Measurements from ENCODE around the gene MESD.
A peak's percentile ranks its signal among the peaks of the same experiment; 100 is the strongest.

The MESD gene

DNA sequence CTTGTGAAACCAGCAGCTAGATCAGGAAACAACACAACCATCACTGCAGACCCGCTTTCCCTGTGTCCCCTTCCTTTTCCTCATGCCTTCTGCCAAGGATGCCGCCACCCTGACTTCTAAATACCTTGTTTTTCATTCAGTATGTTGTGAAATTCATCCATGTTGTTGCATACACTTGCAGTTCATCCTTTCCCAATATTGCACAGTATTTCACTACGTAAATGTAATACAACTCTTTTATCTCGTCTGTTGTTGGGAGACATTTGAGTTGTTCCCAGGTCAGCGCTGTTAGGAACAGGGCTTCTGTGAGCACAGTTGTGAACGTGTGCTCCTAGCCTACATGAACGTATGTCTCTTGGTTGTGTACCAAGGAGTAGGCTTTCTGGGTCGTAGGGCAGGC, 35.3 kb upstream of the MESD start:
- Histone ChIP-seq H3K9ac (ENCODE audit: low read length) (no peak overlapping the region), H3K27ac (ENCODE audit: low read depth, low read length) (no peak overlapping the region), H3K4me1 (ENCODE audit: control insufficient read depth, insufficient read depth, low read length) (no peaks in the 10 kb centered on the region)

DNA sequence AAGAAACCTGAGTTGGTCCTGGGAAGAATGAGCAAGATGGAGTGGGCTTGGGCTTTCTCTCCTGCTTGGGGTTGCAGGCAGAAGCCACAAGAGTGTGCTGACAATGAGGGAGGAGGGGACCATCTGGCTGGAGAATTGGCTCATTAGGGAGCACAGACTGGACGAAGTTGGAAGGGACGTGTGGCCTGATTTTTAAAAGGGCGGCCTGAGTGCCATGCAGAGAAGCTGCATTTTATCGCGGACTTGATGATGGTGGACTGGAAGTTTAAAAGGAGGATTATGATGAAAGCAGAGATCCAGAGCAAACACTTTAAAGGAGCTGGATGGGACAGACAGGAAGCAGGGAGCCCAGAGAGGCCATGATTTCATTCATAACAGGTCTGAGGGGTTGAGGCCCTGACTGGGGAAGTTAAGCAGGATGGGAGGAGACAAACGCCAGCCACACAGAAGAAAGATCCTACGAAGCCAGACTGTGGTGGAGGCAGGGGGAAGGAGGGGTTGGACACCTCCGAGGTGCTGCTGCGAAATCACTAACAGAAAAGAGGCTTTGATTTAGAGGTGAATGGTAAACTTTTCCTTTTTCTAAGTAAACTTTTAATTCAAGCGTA, 34.8 kb upstream of the MESD start:
- H3K4me1 ChIP-seq (ENCODE audit: control insufficient read depth, insufficient read depth, low read length) = no peaks in the 10 kb centered on the region
- no peaks in the 10 kb centered on the region for H3K36me3 ChIP-seq (ENCODE audit: control insufficient read depth, insufficient read depth, low read length)
- no peak overlapping the region for H3K27ac ChIP-seq (ENCODE audit: low read depth, low read length)
- no peaks in the 10 kb centered on the region for H3K27me3 ChIP-seq (ENCODE audit: control insufficient read depth, insufficient read depth, low read length)
- no peak overlapping the region for H3K4me3 ChIP-seq (ENCODE audit: low read length)
- no peak overlapping the region for H3K9ac ChIP-seq (ENCODE audit: low read length)

More for the DNA sequence above, 35.3 kb upstream of the MESD start:
- Histone ChIP-seq H3K4me3 (ENCODE audit: low read length) (no peak overlapping the region), H3K27me3 (ENCODE audit: control insufficient read depth, insufficient read depth, low read length) (no peaks in the 10 kb centered on the region), H3K36me3 (ENCODE audit: control insufficient read depth, insufficient read depth, low read length) (no peaks in the 10 kb centered on the region)

DNA sequence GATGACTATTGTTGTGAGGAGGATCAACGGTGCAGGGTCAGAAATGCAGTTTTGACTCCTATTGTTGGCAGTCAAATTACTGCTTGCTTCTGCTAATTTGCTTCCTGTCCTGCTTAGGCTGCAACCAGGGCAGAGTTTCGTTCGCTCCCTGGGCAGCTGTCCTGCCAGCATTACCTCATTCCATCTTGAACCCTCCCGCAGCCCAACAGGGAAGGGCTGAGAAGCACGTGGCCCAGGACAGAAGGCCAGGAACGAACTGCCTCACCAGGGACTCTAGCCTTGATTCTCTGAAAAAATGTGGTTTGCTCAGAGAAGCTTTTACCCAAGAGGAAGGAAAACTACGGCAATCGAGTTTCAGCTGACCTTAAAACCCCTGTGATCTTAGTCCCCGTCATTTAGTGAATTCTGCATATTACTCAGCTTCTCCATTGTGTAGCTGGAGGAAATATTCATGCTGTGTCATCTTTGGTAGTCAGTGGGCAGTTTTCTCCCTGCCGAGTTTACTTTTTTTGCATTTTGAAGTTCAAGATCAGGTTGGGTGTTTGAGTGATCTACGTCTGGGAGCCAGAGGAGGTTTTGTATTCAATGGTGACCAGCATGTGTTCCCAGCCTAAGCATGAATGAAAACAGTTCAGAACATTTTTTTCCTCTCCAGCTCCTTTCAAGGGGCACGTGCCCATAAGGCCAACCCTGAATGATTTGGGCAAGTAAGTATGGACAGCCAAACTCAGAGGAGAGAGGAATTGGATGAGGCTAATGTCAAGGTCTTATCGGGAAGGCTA, 34.1 kb upstream of the MESD start:
- H3K27me3 ChIP-seq (ENCODE audit: control insufficient read depth, insufficient read depth, low read length) = no peaks in the 10 kb centered on the region
- no peaks in the 10 kb centered on the region for H3K36me3 ChIP-seq (ENCODE audit: control insufficient read depth, insufficient read depth, low read length)
- no peak overlapping the region for H3K4me3 ChIP-seq (ENCODE audit: low read length)
- H3K9ac ChIP-seq (ENCODE audit: low read length) = no peak overlapping the region
- no peaks in the 10 kb centered on the region for H3K4me1 ChIP-seq (ENCODE audit: control insufficient read depth, insufficient read depth, low read length)
- H3K27ac ChIP-seq (ENCODE audit: low read depth, low read length) = peak overlapping the region; percentile 26

DNA sequence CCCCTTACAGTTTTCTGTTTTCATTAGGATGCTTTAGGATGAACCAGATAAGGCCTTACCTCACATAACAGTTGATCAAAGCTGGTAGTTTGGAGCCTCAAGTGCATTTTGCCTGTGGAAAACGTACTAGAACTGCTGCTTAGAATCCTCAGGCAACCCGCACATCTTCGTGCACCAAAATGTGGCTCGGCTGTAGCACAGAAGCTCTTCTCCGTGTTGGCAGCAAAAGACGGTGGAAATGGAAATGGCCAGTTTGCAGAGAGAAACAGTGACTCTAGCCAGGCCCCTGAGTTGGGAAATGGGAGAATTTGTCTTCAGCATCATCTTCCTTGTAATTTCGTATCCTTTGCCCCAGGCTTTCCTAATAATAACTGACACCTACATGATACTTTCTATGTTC, 31.7 kb upstream of the MESD start:
- Histone ChIP-seq H3K4me1 (ENCODE audit: control insufficient read depth, insufficient read depth, low read length) (no peaks in the 10 kb centered on the region), H3K27ac (ENCODE audit: low read depth, low read length) (no peak overlapping the region), H3K9ac (ENCODE audit: low read length) (no peak overlapping the region), H3K36me3 (ENCODE audit: control insufficient read depth, insufficient read depth, low read length) (no peaks in the 10 kb centered on the region), H3K4me3 (ENCODE audit: low read length) (no peak overlapping the region), H3K27me3 (ENCODE audit: control insufficient read depth, insufficient read depth, low read length) (no peaks in the 10 kb centered on the region)

DNA sequence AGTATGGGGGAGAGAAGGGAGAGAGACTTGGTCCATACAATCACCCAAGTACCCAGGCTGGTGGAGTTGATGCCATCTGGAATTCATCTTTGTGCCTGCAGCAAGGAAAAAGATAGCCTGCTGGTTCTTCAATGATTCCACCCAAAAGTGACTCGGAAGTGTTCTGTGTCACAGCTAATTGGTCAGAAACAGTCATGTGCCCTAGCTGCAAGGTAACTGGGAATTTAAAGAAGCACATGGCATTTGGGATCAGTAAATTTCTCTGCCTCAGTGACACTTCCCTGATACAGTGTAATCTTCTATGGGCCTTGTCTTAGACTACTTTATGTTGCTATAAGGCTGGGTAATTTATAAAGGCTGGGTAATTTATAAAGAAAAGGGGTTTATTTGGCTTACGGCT, 28.6 kb upstream of the MESD start:
- no peaks in the 10 kb centered on the region for H3K27me3 ChIP-seq (ENCODE audit: control insufficient read depth, insufficient read depth, low read length)
- H3K9ac ChIP-seq (ENCODE audit: low read length) = no peak overlapping the region
- no peaks in the 10 kb centered on the region for H3K36me3 ChIP-seq (ENCODE audit: control insufficient read depth, insufficient read depth, low read length)
- H3K4me1 ChIP-seq (ENCODE audit: control insufficient read depth, insufficient read depth, low read length) = peaks cover 2% of the 10 kb centered on the region
- H3K27ac ChIP-seq (ENCODE audit: low read depth, low read length) = no peak overlapping the region
- no peak overlapping the region for H3K4me3 ChIP-seq (ENCODE audit: low read length)

DNA sequence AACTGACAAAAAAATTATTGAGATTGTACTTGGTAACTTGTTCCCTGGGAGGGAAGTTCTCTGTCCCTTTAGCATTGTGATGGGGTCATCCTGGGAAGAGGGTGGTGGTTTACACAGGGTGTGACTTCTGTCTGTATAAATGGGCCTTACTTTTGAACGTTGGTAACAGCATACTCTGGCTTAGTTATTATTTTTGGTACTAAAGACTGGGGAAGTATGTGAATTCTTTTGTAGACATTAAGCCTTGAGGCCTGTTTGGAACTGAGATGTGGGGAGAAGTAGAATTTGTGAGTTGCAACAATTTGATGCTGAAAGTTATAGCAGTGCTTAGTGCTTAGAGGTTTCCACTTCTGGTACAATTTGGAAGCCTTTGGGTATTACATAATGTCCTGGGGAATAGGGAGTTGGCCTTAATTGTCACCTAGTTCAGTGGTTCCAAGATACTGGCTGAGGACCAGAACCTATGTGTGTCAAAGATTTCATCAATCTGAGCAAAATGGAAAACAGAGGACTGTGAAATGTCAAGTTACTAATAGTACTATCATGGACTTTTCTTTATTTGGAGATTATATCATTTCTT, 27.0 kb upstream of the MESD start:
- Histone ChIP-seq H3K9ac (ENCODE audit: low read length) (no peak overlapping the region), H3K27ac (ENCODE audit: low read depth, low read length) (no peak overlapping the region), H3K4me1 (ENCODE audit: control insufficient read depth, insufficient read depth, low read length) (peaks cover 4% of the 10 kb centered on the region), H3K27me3 (ENCODE audit: control insufficient read depth, insufficient read depth, low read length) (no peaks in the 10 kb centered on the region), H3K4me3 (ENCODE audit: low read length) (no peak overlapping the region), H3K36me3 (ENCODE audit: control insufficient read depth, insufficient read depth, low read length) (no peaks in the 10 kb centered on the region)

DNA sequence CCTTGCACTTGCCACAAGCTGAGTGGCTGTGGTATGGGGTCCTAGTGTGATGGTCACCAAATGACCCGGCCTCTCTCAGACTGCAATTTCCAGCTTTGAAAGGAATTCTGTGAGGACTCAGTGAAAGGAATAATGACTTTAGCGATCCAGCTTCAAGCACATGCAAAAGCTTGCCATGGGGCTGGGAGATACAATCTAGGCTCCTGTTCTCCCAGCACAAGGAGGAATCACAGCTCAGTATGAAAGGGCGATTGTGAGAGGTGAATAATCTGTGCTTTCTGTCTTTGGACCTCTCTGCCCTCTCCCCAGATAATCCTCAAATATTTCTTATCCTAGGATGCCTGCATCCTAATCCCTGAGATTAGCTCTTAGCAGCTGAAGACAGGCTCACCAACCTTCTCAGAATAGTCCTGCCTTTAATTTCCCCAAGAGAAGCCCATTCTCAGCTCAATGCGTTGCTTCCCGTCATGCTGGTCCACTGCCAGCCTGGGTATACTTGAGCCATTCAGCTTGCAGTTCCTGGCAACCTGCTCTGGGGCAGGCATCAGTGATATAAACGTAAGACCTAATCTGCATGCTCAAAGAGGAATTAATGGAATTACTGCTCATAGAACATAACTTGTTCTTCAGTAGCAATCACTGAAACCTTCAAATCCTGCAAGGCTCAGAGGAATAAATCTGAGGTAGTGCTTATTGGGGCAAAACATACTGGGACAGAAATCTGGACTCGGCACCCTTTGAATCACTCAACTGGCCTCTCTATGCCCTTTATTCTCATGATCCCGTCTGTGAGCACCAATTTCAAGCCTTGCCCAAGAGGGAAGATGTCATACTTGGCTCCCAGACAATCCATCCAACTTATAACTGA, 26.2 kb upstream of the MESD start:
- Histone ChIP-seq H3K9ac (ENCODE audit: low read length) (no peak overlapping the region), H3K27ac (ENCODE audit: low read depth, low read length) (no peak overlapping the region), H3K4me1 (ENCODE audit: control insufficient read depth, insufficient read depth, low read length) (peaks cover 4% of the 10 kb centered on the region), H3K36me3 (ENCODE audit: control insufficient read depth, insufficient read depth, low read length) (no peaks in the 10 kb centered on the region), H3K4me3 (ENCODE audit: low read length) (no peak overlapping the region), H3K27me3 (ENCODE audit: control insufficient read depth, insufficient read depth, low read length) (no peaks in the 10 kb centered on the region)

DNA sequence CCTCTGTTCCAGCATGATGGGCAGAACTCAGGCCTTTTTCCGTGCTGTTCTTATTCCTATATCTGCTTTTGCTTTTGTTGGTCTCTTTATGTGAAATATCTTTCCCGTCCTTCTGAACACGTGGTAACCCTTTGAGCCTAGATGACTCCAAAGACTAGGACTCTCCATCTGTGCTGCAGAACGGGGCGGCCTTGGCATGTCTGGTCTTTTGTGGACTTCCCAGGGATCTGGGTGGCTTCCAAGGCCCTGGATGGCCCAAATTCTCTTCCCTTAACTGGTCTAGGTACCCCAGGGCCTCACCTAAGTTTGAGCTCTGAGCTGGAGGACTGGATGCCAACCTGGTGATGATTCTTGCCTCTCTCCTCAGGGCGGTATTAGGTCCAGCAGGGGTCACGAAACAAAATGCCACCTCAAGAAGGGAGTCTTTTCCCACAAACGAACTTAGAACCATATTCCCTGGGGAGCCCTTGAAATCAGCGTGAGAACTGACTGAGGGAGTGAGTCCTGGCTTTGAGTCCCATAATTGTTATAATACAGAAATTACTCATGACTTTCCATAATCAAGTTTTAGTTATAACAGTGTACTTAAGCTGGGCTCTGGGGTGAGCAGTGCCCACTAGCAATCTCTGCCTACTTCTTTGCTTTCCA, 25.0 kb upstream of the MESD start:
- peaks cover 4% of the 10 kb centered on the region for H3K4me1 ChIP-seq (ENCODE audit: control insufficient read depth, insufficient read depth, low read length)
- no peak overlapping the region for H3K9ac ChIP-seq (ENCODE audit: low read length)
- no peak overlapping the region for H3K4me3 ChIP-seq (ENCODE audit: low read length)
- no peaks in the 10 kb centered on the region for H3K27me3 ChIP-seq (ENCODE audit: control insufficient read depth, insufficient read depth, low read length)
- H3K27ac ChIP-seq (ENCODE audit: low read depth, low read length) = no peak overlapping the region
- no peaks in the 10 kb centered on the region for H3K36me3 ChIP-seq (ENCODE audit: control insufficient read depth, insufficient read depth, low read length)

DNA sequence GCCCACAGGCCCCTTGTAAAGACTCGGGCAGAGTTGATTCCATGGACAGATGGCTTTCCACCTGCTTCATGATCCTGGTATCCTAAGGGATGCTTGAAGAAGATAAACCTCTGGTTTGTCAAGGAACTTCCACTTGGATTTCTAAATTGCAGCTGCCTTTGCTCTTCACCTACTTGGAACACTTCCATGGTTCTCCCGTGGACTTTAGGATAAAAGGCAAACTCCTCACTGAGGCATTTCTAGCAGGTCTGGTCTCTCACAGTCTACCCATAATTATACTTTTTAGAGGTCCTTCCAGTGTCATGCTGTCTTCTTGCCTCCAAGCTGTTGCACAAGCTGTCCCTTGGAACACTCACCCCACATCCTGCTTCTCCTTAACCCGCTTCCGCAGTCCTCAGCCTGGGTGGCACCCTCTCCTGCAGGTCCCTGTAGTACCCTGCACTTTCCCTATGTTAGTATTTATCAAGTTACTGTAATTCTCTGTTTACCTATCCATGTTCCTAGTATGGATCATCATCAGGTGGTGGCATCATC, 23.8 kb upstream of the MESD start:
- Histone ChIP-seq H3K9ac (ENCODE audit: low read length) (no peak overlapping the region), H3K4me3 (ENCODE audit: low read length) (no peak overlapping the region), H3K27ac (ENCODE audit: low read depth, low read length) (no peak overlapping the region), H3K27me3 (ENCODE audit: control insufficient read depth, insufficient read depth, low read length) (no peaks in the 10 kb centered on the region), H3K4me1 (ENCODE audit: control insufficient read depth, insufficient read depth, low read length) (peaks cover 4% of the 10 kb centered on the region), H3K36me3 (ENCODE audit: control insufficient read depth, insufficient read depth, low read length) (no peaks in the 10 kb centered on the region)

DNA sequence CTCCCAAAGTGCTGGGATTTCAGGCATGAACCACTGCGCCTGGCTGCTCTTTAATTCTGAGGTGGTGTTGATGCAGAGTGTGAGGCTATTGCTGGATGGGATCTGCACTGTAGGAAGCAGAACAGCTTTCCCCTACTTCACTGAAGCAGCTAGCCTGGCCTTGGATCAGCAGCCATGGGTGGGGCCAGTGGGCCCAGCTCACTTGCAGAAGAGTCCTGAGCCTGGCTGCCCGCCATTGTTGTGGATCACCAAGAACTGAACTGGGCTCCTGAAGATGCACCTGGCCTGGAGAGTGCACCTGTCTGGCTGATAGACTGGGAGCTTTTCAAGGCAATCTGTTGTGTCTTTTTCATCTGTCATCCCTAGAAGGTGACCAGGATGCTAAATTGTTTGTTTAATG, 23.0 kb upstream of the MESD start:
- Histone ChIP-seq H3K9ac (ENCODE audit: low read length) (no peak overlapping the region), H3K27me3 (ENCODE audit: control insufficient read depth, insufficient read depth, low read length) (no peaks in the 10 kb centered on the region), H3K4me1 (ENCODE audit: control insufficient read depth, insufficient read depth, low read length) (peaks cover 4% of the 10 kb centered on the region), H3K27ac (ENCODE audit: low read depth, low read length) (no peak overlapping the region), H3K36me3 (ENCODE audit: control insufficient read depth, insufficient read depth, low read length) (no peaks in the 10 kb centered on the region), H3K4me3 (ENCODE audit: low read length) (no peak overlapping the region)

DNA sequence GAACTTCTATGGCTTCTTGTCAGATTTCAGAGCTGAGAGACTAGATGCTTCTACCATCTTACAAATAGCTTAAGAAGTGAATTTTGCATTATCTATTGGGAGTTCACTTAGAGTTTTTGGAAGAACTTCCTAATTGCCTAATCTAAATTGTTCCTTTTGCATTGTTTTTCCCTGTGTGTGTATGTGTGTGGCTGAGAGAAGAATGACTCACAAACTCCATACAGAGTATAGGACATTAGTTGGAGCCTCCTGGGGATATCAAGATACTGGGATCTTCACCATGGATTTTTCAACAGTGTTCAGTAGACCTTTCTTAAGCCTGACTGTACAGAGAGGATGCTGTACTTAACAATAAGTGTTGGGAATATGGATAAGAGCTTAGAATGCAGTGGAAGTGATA, 22.0 kb upstream of the MESD start:
- H3K27me3 ChIP-seq (ENCODE audit: control insufficient read depth, insufficient read depth, low read length) = no peaks in the 10 kb centered on the region
- peaks cover 4% of the 10 kb centered on the region for H3K4me1 ChIP-seq (ENCODE audit: control insufficient read depth, insufficient read depth, low read length)
- no peaks in the 10 kb centered on the region for H3K36me3 ChIP-seq (ENCODE audit: control insufficient read depth, insufficient read depth, low read length)
- H3K9ac ChIP-seq (ENCODE audit: low read length) = no peak overlapping the region
- no peak overlapping the region for H3K4me3 ChIP-seq (ENCODE audit: low read length)
- H3K27ac ChIP-seq (ENCODE audit: low read depth, low read length) = no peak overlapping the region

DNA sequence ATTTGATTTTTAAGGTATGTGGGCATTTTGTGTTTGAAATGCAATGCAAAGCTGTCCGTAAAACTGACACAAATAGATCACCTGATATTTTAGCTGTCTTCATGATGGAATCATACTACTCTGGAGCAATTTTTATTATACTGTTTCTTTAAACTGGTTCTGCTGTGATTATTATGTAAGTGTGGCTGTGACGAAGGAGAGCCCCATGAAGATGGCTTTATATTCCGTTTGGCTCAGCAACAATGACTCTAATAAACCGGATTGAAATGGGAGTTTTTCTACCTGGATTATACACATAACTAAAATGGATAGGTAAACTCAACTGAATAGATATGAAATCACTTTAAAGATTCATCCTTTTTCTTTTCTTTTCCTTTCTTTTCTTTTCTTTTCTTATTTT, 20.5 kb upstream of the MESD start:
- no peak overlapping the region for H3K9ac ChIP-seq (ENCODE audit: low read length)
- no peak overlapping the region for H3K4me3 ChIP-seq (ENCODE audit: low read length)
- no peaks in the 10 kb centered on the region for H3K27me3 ChIP-seq (ENCODE audit: control insufficient read depth, insufficient read depth, low read length)
- H3K36me3 ChIP-seq (ENCODE audit: control insufficient read depth, insufficient read depth, low read length) = no peaks in the 10 kb centered on the region
- no peak overlapping the region for H3K27ac ChIP-seq (ENCODE audit: low read depth, low read length)
- H3K4me1 ChIP-seq (ENCODE audit: control insufficient read depth, insufficient read depth, low read length) = peaks cover 2% of the 10 kb centered on the region

Data from rectal smooth muscle tissue (tissue), 1 donor.